ENCODE data around the gene PPRC1.

- TF ChIP-seq CTCF (IDR thresholded peaks at IDR 0.05; ENCODE audit: low read length) (no peak), EZH2 (optimal IDR thresholded peaks at IDR 0.05; ENCODE audit: low read depth, low read length) (no peak), EZH2phosphoT487 (IDR thresholded peaks at IDR 0.05; ENCODE audit: low read length) (no peak)
Observed at GRCh38 chr10:102113261-102113955, 19.4 kb upstream of the PPRC1 start.

Data from MM.1S (cell line).